ENCODE measurements around the gene UCHL5. TPM values are rescaled to one million over a fixed set of nuclear protein-coding genes. Genes with fewer than 3 reads are reported as not detected.

The UCHL5 gene
- total RNA-seq, 1 donor from 2014 or later = 28.5 TPM

- H3K36me3 Mint-ChIP-seq (ENCODE audit: insufficient read depth) = peaks cover 11% of the 10 kb centered on the region
- TF ChIP-seq CTCF (IDR thresholded peaks at IDR 0.05; ENCODE audit: unreplicated experiment) = no peak
These were observed 27.2 kb upstream of the UCHL5 start for GRCh38 chr1:193086342-193086741.

GRCh38 chr1:193085263-193085662 is 26.1 kb upstream of the UCHL5 start:
- no peaks in the 10 kb centered on the region for H3K9me3 Mint-ChIP-seq (ENCODE audit: low read depth)
- no peak for TF ChIP-seq CTCF (IDR thresholded peaks at IDR 0.05; ENCODE audit: unreplicated experiment)
- H3K4me1 Mint-ChIP-seq (ENCODE audit: low read depth) = no peaks in the 10 kb centered on the region
- peaks cover 15% of the 10 kb centered on the region for H3K36me3 Mint-ChIP-seq (ENCODE audit: insufficient read depth)
- no peak overlapping the region for H3K4me3 Mint-ChIP-seq (ENCODE audit: low read depth)
- no peak overlapping the region for H3K27ac Mint-ChIP-seq
- no peak for DNase-seq (ENCODE audit: low spot score, unreplicated experiment)
- H3K27me3 Mint-ChIP-seq = no peaks in the 10 kb centered on the region

More at GRCh38 chr1:193086342-193086741, 27.2 kb upstream of the UCHL5 start:
- Mint-ChIP-seq H3K27me3 (no peaks in the 10 kb centered on the region), H3K4me3 (ENCODE audit: low read depth) (no peak overlapping the region), H3K27ac (no peak overlapping the region), H3K9me3 (ENCODE audit: low read depth) (no peaks in the 10 kb centered on the region), H3K4me1 (ENCODE audit: low read depth) (no peaks in the 10 kb centered on the region)
- DNase-seq (ENCODE audit: low spot score, unreplicated experiment) = no peak

- H3K36me3 Mint-ChIP-seq (ENCODE audit: insufficient read depth) = peaks cover 26% of the 10 kb centered on the region
- H3K9me3 Mint-ChIP-seq (ENCODE audit: low read depth) = peaks cover 7% of the 10 kb centered on the region
- no peak for TF ChIP-seq CTCF (IDR thresholded peaks at IDR 0.05; ENCODE audit: unreplicated experiment)
- DNase-seq (ENCODE audit: low spot score, unreplicated experiment) = no peak
- H3K4me1 Mint-ChIP-seq (ENCODE audit: low read depth) = no peaks in the 10 kb centered on the region
- H3K4me3 Mint-ChIP-seq (ENCODE audit: low read depth) = no peak overlapping the region
- H3K27me3 Mint-ChIP-seq = no peaks in the 10 kb centered on the region
- no peak overlapping the region for H3K27ac Mint-ChIP-seq
These were observed 24.4 kb upstream of the UCHL5 start for GRCh38 chr1:193083365-193084088.

- H3K4me1 Mint-ChIP-seq (ENCODE audit: low read depth) = no peaks in the 10 kb centered on the region
- no peak for TF ChIP-seq CTCF (IDR thresholded peaks at IDR 0.05; ENCODE audit: unreplicated experiment)
- H3K36me3 Mint-ChIP-seq (ENCODE audit: insufficient read depth) = peaks cover 38% of the 10 kb centered on the region
- DNase-seq (ENCODE audit: low spot score, unreplicated experiment) = no peak
- H3K4me3 Mint-ChIP-seq (ENCODE audit: low read depth) = no peak overlapping the region
- no peaks in the 10 kb centered on the region for H3K27me3 Mint-ChIP-seq
- H3K9me3 Mint-ChIP-seq (ENCODE audit: low read depth) = peaks cover 17% of the 10 kb centered on the region
- H3K27ac Mint-ChIP-seq = no peak overlapping the region
These were observed 20.0 kb upstream of the UCHL5 start for GRCh38 chr1:193079187-193079586.

GRCh38 chr1:193077991-193078390 is 18.8 kb upstream of the UCHL5 start:
- Mint-ChIP-seq H3K4me1 (ENCODE audit: low read depth) (no peaks in the 10 kb centered on the region), H3K4me3 (ENCODE audit: low read depth) (no peak overlapping the region)

More at GRCh38 chr1:193077991-193078390, 18.8 kb upstream of the UCHL5 start:
- H3K36me3 Mint-ChIP-seq (ENCODE audit: insufficient read depth) = peaks cover 38% of the 10 kb centered on the region
- peaks cover 17% of the 10 kb centered on the region for H3K9me3 Mint-ChIP-seq (ENCODE audit: low read depth)
- H3K27ac Mint-ChIP-seq = no peak overlapping the region
- H3K27me3 Mint-ChIP-seq = no peaks in the 10 kb centered on the region
- TF ChIP-seq CTCF (IDR thresholded peaks at IDR 0.05; ENCODE audit: unreplicated experiment) = no peak
- DNase-seq (ENCODE audit: low spot score, unreplicated experiment) = no peak
